Memory B cell (primary cell): ENCODE data around the gene LGR4.
"Not testable (repeated sequence)": the region's sequence is repeated elsewhere in the genome, so short reads cannot be mapped to it uniquely, and the experiment has no call there.

Source experiments
- ATAC-seq: fragments of 150-1000 bp; cut with Tn5 transposase; 2 replicates; pipeline ENCODE4 v1.10.0; 2021; ENCODE audit warnings: low read depth, mild to moderate bottlenecking, moderate library complexity
- DNase-seq, 2 donors: peaks; one replicate each; pipeline ENCODE4 v3.0.0; 2022; ENCODE audit warnings: low spot score in 2 of 2
- H3K27ac Mint-ChIP-seq: one replicate; pipeline ENCODE4 v1.8.0; 2022; ENCODE audit warnings: mild to moderate bottlenecking, moderate library complexity, mixed read lengths
- H3K27me3 Mint-ChIP-seq: one replicate; pipeline ENCODE4 v1.8.0; 2022; ENCODE audit warnings: mixed read lengths
- H3K36me3 Mint-ChIP-seq: one replicate; pipeline ENCODE4 v1.8.0; 2022; ENCODE audit warnings: mild to moderate bottlenecking, mixed read lengths
- H3K4me1 Mint-ChIP-seq: one replicate; pipeline ENCODE4 v1.8.0; 2022; ENCODE audit warnings: mixed read lengths
- H3K4me3 Mint-ChIP-seq: one replicate; pipeline ENCODE4 v1.8.0; 2022; ENCODE audit warnings: mild to moderate bottlenecking, moderate library complexity, mixed read lengths
- H3K9me3 Mint-ChIP-seq: one replicate; pipeline ENCODE4 v1.8.0; 2022; ENCODE audit warnings: mixed read lengths

The LGR4 gene

GRCh38 chr11:27348340-27348873 is 124.2 kb downstream of the LGR4 start:
- Mint-ChIP-seq H3K36me3 (peaks cover 12% of the 10 kb centered on the region), H3K27me3 (no peaks in the 10 kb centered on the region), H3K9me3 (no peaks in the 10 kb centered on the region), H3K4me3 (no peak overlapping the region), H3K27ac (no peak overlapping the region), H3K4me1 (no peaks in the 10 kb centered on the region)
- ATAC-seq, result no peak
- no peak for DNase-seq

GRCh38 chr11:27347359-27348339 is 124.9 kb downstream of the LGR4 start:
- Mint-ChIP-seq H3K36me3 (peaks cover 12% of the 10 kb centered on the region), H3K27me3 (no peaks in the 10 kb centered on the region), H3K27ac (no peak overlapping the region), H3K4me1 (no peaks in the 10 kb centered on the region), H3K9me3 (no peaks in the 10 kb centered on the region), H3K4me3 (no peak overlapping the region)
- ATAC-seq (no peak), DNase-seq (no peak)

- Mint-ChIP-seq H3K27me3 (no peaks in the 10 kb centered on the region), H3K4me3 (no peak overlapping the region), H3K27ac (no peak overlapping the region), H3K36me3 (peaks cover 4% of the 10 kb centered on the region), H3K4me1 (no peaks in the 10 kb centered on the region), H3K9me3 (no peaks in the 10 kb centered on the region)
- DNase-seq (no peak), ATAC-seq (no peak)
Observed at GRCh38 chr11:27339941-27340340, 132.6 kb downstream of the LGR4 start.

- not testable (repeated sequence) for ATAC-seq, DNase-seq, H3K4me3 Mint-ChIP-seq, H3K36me3 Mint-ChIP-seq, H3K27me3 Mint-ChIP-seq, H3K27ac Mint-ChIP-seq, H3K9me3 Mint-ChIP-seq, H3K4me1 Mint-ChIP-seq
Observed at GRCh38 chr11:27334764-27335163, 137.8 kb downstream of the LGR4 start.

GRCh38 chr11:27331981-27332380 is 140.6 kb downstream of the LGR4 start:
- Mint-ChIP-seq H3K27me3 (no peaks in the 10 kb centered on the region), H3K36me3 (peaks cover 6% of the 10 kb centered on the region), H3K4me1 (peaks cover 2% of the 10 kb centered on the region), H3K4me3 (no peak overlapping the region), H3K27ac (no peak overlapping the region), H3K9me3 (no peaks in the 10 kb centered on the region)
- DNase-seq, result no peak
- no peak for ATAC-seq

- Mint-ChIP-seq H3K4me3 (no peak overlapping the region), H3K27ac (no peak overlapping the region), H3K9me3 (peaks cover 2% of the 10 kb centered on the region), H3K27me3 (no peaks in the 10 kb centered on the region), H3K36me3 (peaks cover 2% of the 10 kb centered on the region), H3K4me1 (peaks cover 2% of the 10 kb centered on the region)
- DNase-seq (no peak), ATAC-seq (no peak)
Observed at GRCh38 chr11:27330633-27331270, 141.8 kb downstream of the LGR4 start.

- H3K4me3 Mint-ChIP-seq, result no peak overlapping the region
- peaks cover 2% of the 10 kb centered on the region for H3K9me3 Mint-ChIP-seq
- H3K36me3 Mint-ChIP-seq, result peaks cover 2% of the 10 kb centered on the region
- no peak overlapping the region for H3K27ac Mint-ChIP-seq
- no peaks in the 10 kb centered on the region for H3K27me3 Mint-ChIP-seq
- H3K4me1 Mint-ChIP-seq, result peaks cover 2% of the 10 kb centered on the region
- ATAC-seq, result no peak
- DNase-seq, result no peak
Observed at GRCh38 chr11:27329867-27330632, 142.5 kb downstream of the LGR4 start.

- ATAC-seq (no peak), DNase-seq (no peak)
- Mint-ChIP-seq H3K27me3 (no peaks in the 10 kb centered on the region), H3K36me3 (peaks cover 2% of the 10 kb centered on the region), H3K27ac (no peak overlapping the region), H3K4me3 (no peak overlapping the region), H3K9me3 (peaks cover 2% of the 10 kb centered on the region), H3K4me1 (peaks cover 2% of the 10 kb centered on the region)
Observed at GRCh38 chr11:27328614-27329013, 144.0 kb downstream of the LGR4 start.

GRCh38 chr11:27327064-27327463 is 145.5 kb downstream of the LGR4 start:
- H3K4me1 Mint-ChIP-seq, DNase-seq, H3K4me3 Mint-ChIP-seq, H3K9me3 Mint-ChIP-seq, H3K36me3 Mint-ChIP-seq, H3K27me3 Mint-ChIP-seq, ATAC-seq, H3K27ac Mint-ChIP-seq: not testable (repeated sequence)

GRCh38 chr11:27322196-27322595 is 150.4 kb downstream of the LGR4 start:
- not testable (repeated sequence) for ATAC-seq, H3K9me3 Mint-ChIP-seq, H3K36me3 Mint-ChIP-seq, H3K27me3 Mint-ChIP-seq, DNase-seq, H3K4me1 Mint-ChIP-seq, H3K4me3 Mint-ChIP-seq, H3K27ac Mint-ChIP-seq

GRCh38 chr11:27321340-27321739 is 151.2 kb downstream of the LGR4 start:
- H3K9me3 Mint-ChIP-seq, ATAC-seq, H3K4me1 Mint-ChIP-seq, H3K27me3 Mint-ChIP-seq, H3K4me3 Mint-ChIP-seq, H3K27ac Mint-ChIP-seq, DNase-seq, H3K36me3 Mint-ChIP-seq: not testable (repeated sequence)

GRCh38 chr11:27319072-27319471 is 153.5 kb downstream of the LGR4 start:
- H3K4me3 Mint-ChIP-seq, result no peak overlapping the region
- H3K9me3 Mint-ChIP-seq, result no peaks in the 10 kb centered on the region
- H3K27ac Mint-ChIP-seq, result no peak overlapping the region
- peaks cover 4% of the 10 kb centered on the region for H3K27me3 Mint-ChIP-seq
- ATAC-seq, result no peak
- peaks cover 2% of the 10 kb centered on the region for H3K4me1 Mint-ChIP-seq
- DNase-seq, result no peak
- H3K36me3 Mint-ChIP-seq, result no peaks in the 10 kb centered on the region

GRCh38 chr11:27317751-27318150 is 154.8 kb downstream of the LGR4 start:
- peaks cover 4% of the 10 kb centered on the region for H3K27me3 Mint-ChIP-seq
- no peaks in the 10 kb centered on the region for H3K36me3 Mint-ChIP-seq
- H3K9me3 Mint-ChIP-seq, result no peaks in the 10 kb centered on the region
- H3K4me1 Mint-ChIP-seq, result peaks cover 2% of the 10 kb centered on the region
- no peak overlapping the region for H3K4me3 Mint-ChIP-seq
- ATAC-seq (no peak), DNase-seq (no peak)
- no peak overlapping the region for H3K27ac Mint-ChIP-seq
